CD4-positive, alpha-beta T cell treated with Interferon gamma for 1 hour (primary cell): Measurements from ENCODE around the gene WDR72.
"Not testable (repeated sequence)": the region's sequence is repeated elsewhere in the genome, so short reads cannot be mapped to it uniquely, and the experiment has no call there.

Source experiments
- DNase-seq: peaks from one replicate; pipeline ENCODE4 v3.0.0-alpha.2; 2020

Gene WDR72

GRCh38 chr15:53759411-53759931 lies at the start of gene WDR72:
WDR72 (minus strand) TSS chr15:53759663; CDS start chr15:53733149, 26,514 bp downstream.
- DNase-seq, result no peak

DNA sequence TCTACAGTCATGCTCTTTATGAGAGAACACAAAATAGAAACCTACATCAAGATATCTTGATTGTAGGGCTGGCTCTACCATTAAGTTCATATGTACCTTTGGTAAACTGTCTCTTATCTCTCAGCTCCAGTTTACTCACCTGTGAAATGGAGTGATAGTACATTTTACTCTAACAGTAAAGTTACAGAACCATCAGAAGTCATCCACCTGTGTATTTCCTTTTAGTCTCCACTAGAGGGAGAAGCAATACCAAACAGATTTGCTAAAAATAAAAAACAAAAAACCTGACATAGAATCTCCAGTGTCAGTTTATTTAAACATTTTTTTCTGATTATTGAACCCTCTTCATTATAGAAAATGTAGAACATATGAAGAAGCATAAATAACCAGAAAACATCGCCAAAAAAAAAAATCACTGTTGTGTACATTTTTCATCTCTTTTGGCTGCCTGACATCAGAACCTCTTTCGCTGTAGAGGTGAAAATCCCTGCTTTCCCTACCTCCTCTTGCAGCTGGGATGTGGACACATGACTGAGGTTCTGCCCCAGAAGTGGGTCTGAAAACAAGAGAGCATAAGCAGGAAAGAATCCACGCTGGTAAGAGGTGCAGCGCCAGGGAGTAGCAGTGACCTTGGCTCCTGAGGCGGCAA lies 48.7 kb upstream of the WDR72 start:
- no peak for DNase-seq

- DNase-seq, result no peak
These were observed 48.0 kb upstream of the WDR72 start for GRCh38 chr15:53807501-53807900.

GRCh38 chr15:53802672-53803071 lies 43.2 kb upstream of the WDR72 start:
- no peak for DNase-seq

DNA sequence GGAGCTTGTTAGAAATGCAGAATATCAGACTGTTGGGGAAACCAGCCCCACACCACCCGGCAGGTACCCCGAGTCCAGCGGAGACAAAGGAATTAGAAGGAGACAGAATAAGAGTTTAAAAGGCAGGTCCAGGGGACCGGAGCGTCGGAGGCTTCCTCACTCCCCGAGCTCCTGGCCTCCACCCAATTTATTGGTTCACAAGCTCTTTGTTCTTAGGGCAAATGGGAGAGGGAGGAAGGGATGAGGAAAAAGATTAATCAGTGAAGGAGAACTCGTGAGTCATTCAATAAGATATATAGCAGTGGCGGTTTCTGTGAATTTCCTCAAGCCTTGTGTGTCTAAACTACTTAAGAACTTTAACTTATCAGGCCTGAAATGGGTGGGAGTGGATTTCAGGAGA lies 32.1 kb upstream of the WDR72 start:
- DNase-seq, result no peak

DNA sequence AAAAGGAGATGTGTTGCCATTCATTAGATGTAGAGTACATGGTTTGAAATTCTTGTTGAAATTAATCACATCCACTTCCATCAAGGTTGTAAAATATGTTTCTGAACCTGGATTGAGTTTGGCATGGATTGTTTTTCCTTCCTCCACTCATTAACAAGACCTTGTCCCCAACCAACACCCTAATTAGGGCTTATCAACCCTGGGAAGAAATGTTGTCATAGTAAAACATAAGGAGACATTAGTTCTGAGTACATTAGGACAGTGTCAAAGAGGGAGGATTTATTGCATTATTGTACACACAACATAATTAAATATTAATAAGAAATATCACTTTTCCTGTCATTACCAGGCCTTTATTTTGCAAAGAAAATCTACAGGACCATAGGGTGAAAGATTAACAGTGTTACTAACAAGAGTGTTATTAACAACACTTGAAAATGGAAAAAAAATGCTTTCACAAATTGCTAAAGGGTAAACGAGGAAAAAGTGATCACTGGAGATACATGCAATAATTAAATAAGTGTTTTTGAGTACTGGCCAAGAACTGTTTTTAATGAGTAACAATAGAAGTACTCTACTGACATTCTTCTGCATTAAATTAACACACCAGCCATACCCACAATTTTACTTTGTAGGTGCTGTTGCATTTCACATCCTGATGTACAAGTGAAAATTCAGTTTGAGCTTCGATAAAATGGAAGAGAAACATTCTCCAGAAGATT lies 30.4 kb upstream of the WDR72 start:
- DNase-seq, result no peak

- no peak for DNase-seq
These were observed 26.9 kb upstream of the WDR72 start for GRCh38 chr15:53786401-53786800.

DNA sequence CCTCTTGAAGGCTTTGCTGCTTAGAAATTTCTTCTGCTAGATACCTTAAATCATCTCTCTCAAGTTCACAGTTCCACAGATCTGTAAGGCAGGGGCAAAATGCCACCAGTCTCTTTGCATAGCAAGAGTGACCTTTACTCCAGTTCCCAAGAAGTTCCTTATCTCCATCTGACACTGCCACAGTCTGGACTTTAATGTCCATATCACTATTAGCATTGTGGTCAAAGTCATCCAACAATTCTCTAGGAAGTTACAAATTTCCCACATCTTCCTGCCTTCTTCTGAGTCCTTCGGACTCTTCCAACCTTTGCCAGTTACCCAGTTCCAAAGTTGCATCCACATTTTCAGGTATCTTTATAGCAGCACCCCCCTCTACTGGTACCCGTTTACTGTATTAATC lies 25.8 kb upstream of the WDR72 start:
- DNase-seq, result not testable (repeated sequence)

DNA sequence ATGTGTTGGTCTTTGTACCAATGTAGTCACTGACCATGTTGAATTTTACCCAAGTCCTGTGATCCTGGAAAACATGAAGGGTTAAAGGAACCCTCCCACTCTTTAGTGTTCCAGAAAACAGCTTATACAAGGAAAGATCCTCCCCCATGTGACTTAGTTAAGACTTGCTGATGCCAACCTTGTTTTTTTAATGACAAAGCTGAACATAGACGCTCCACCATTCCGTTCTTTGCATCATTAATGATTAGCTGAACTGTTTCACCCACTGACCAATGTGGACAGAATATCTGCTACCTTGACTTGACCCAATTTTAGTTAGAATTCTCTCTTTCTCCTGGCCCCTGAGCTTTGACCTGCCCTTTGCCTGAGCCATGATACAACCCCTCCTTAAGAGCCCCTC lies 3.5 kb upstream of the WDR72 start:
- DNase-seq, result no peak

- DNase-seq, result no peak
These were observed 1.1 kb downstream of the WDR72 start for GRCh38 chr15:53758412-53758811.

DNA sequence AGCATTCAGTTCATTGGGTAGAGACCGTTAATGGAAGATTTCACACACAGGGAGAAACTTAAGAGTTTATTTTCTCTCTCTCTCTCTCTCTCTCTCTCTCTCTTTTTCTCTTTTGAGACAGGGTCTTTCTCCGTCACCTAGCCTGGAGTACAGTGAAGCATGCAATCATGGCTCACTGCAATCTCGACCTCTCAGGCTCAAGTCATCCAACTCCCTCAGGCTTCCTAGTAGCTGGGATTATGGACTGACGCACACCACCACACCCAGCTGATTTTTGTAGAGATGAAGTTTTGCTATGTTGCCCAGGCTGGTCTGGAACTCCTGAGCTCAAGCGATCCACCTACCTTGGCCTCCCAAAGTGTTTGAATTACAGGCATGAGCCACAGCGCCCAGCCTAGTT lies 1.6 kb downstream of the WDR72 start:
- no peak for DNase-seq

DNA sequence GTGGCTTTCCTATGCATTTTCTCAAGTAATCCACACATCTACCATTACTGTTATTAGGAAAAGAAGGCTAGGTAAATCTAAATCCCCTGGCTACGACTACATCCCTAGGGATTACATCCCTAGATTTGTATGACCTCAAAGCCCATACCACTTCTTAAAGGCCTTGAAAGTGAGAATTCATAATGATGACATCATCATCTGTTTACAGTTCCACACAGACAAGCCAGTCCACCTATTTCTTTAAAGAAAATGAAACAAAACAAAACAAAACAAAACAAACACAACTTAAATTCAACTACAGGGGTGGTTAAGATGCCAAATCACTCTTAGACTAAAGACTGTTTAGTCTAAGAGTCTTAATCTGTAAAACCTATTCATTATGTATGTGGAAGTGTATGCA lies 5.7 kb downstream of the WDR72 start:
- DNase-seq, result no peak

GRCh38 chr15:53752406-53752805 lies 7.1 kb downstream of the WDR72 start:
- DNase-seq, result no peak

DNA sequence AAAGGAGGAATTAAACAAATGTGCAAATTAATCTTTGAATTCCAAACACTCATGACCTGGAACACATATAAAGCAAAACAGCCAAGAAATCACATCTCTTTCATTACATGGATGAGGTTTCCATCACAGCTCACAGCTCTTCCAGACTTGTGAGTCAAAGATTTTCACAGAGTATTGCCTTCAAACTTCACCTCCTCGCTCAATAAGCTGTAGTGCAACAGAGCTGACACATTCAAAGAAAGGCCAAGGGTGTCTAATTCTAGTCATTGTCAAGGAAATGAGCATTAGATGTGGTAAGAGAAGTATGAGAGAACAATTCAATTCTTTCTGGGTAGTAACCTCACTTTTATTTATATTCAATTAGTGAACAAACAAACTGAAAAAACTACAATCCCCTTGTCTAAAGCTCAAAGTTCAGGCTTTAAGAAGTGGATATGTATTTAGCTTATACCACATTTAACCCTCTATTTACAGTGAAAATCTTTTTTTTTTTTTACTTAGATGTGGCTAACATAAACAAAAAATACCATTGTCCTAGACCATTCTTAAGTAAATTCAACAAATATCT lies 11.9 kb downstream of the WDR72 start:
- no peak for DNase-seq

GRCh38 chr15:53746101-53746500 lies 13.4 kb downstream of the WDR72 start:
- no peak for DNase-seq

DNA sequence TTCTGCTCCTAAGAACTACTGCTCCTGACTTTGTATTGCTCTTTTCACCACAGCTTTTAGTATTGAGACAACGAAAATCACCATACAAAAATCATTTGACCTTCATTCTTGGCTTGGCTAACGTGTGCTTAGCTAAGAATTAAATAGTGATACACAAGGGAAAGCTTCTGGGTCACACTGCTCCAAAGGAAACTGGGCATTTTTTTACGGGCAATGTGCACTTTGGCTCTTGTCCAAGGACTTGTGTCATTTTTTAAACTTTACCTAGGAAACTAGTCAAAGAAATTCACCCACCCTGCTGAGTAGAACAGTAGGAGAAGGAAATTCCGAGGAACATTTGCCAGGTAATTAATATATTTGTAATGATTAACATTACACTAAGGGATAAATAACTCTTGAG lies 19.8 kb downstream of the WDR72 start:
- no peak for DNase-seq

DNA sequence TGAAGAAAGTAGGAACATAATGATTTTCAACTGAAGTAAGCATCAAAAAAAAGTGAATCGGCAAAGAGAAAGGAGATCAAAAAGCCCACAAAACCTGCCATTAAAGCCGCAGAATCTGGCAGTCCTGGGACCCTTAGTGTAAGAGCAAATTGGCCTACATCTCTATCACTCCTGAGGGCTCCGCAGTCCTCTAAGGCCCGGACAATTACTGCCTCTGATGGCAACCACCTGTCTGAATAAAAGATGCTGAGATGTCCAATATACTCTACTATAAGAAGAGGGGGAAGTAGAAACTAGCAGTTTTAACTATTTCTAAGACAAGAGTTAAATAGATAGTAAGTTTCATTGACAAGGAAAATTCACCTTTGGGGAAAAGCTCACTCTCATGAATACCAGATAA lies 20.3 kb downstream of the WDR72 start:
- no peak for DNase-seq

DNA sequence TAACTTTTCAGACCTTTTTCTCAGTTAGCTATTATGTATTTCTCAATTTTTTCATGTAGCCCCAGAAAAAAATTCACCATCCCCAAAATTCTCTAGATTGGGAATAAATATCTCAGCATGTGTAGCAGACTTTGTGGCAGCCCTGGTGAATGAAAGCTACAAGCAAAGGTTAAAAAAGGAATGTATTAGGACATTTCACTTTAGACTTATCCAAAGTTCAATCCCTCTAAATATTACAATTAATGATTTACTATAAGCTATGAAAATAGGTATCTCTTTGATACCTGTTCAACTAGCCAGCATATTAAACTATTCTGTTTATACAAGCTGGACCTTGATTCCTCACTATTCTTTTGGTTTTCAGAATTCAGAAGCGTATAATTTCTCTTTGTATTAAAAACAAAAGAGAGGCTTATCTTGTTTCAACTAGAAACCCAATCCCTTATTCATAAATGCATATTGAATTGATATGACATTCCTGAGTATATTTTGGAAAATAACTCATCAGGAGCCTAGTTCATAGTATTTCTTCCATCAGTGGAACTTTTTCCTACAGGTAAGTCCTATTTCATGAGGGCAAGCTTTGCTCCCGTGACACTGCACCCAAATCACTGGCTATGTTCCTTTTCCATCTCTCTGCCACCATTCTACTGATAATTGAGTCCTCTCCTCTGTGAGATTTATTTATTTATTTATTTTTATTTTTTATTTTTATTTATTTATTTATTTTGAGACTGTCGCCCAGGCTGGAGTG lies 38.0 kb downstream of the WDR72 start:
- no peak for DNase-seq

DNA sequence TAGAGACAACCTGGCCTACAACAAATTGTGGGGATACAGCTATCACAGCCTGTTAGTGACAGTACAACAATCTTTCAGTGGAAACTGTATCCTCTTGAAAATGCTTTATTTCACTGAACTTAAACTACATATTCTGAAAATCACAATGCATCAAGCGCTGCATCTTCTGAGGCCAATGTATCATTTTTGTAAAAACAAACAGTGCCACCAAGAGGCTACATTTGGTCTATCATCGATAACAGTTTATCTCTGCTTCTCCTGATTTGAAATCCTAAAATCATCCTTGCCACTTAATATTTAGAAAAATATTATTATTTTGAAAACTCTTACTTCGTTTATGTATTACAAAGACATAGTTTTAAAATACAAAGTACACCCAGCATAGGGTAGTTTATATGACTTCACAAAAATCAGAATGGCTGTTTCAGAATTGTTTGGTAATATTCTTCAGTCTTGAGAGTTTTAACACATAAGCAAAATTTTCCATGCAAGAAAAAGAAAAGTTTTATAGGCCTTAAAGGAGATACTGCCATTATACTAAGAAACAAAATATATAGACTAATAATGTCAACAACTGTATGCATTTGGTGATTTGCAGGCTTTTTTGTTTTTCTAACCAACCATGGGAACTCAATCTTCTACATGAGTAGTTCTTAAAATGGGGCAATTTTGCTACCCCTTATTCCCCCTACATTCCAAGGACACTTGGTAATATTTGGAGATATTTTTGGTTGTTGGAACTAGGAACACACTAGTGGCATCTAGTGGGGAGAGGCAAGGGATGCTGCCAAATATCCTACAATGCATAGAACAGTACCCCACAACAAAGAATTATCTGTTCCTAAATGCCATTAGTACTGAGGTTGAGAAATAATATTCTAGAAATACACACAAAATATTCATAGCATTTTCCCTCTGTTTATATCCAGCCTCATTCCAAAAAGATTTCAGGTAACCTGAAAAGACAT lies 42.3 kb downstream of the WDR72 start:
- no peak for DNase-seq

DNA sequence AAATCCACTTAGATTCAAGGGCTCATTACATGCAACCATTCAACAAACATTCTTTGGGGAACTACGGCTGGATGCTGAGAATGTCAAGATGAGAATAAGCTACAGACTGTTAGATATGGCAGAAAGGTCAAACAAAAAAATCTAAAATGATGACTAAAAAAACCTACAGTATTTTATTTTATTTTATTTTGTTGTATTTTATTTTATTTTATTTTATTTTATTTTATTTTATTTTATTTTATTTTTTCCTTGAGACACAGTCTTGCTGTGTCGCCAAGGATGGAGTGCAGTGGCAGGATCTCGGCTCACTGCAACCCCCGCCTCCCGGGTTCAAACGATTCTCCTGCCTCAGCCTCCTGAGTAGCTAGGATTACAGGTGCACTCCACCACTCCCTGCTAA lies 46.2 kb downstream of the WDR72 start:
- no peak for DNase-seq

DNA sequence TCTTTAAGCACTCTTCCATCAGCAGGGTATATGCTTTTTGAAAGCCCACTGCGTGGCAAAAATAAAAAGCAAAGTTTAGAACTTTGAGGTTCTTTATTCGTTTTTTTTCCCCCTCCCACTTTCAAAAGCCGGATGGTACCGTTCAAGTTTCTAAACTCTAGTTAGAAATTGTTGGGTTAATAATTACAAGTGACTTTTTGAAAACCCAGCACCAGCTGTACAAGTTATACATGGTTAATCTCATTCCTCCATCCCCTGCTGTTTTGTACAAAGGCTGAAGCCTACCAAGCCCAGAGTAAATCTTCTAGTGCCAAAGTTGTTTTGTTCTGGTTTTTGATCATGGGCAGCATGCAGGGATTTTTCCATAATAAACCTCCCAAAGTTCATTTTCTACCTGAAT lies 48.6 kb downstream of the WDR72 start:
- DNase-seq, result no peak

GRCh38 chr15:53709821-53710220 lies 49.6 kb downstream of the WDR72 start:
- DNase-seq, result no peak
